Endothelial cell of umbilical vein (primary cell): ENCODE results near the gene FAM216A. TPM values are rescaled to one million over a fixed set of nuclear protein-coding genes. Genes with fewer than 3 reads are reported as not detected.
"Not testable (repeated sequence)": the region's sequence is repeated elsewhere in the genome, so short reads cannot be mapped to it uniquely, and the experiment has no call there.

Source experiments
- BruUV-seq: library from RNA; stranded (reverse); fragments of 400-500 nt; replicated peaks from 2 replicates; lab custom pipeline; 2021; lab: Mats Ljungman, UMichigan
- CTCF ChIA-PET: fragments of 300-600, 350-600 bp; sonication (Branson Sonifier 250); formaldehyde crosslinking; loops from one replicate; lab custom pipeline; 2021; ENCODE audit warnings: antibody characterized with exemption, inconsistent platforms; lab: Charles Lee
- POLR2A ChIA-PET: fragments of 300-600, 350-600 bp; sonication (Branson Sonifier 250); formaldehyde crosslinking; loops from one replicate; lab custom pipeline; 2021; ENCODE audit warnings: antibody characterized with exemption, inconsistent platforms; lab: Charles Lee
- DNase-seq: peaks from one replicate; pipeline ENCODE4 v3.0.0-alpha.2; 2011; ENCODE audit warnings: low read depth, low spot score
- FAIRE-seq: peaks from 2 replicates; lab custom pipeline; 2011; peaks lifted over from hg19 to GRCh38; lab: Jason Lieb, UNC
- H2AFZ ChIP-seq: 2 replicates; pipeline ENCODE4 v1.6.0; 2012; ENCODE audit warnings: low read depth, low read length, control low read depth, inconsistent platforms
- H3K27ac ChIP-seq: 2 replicates; pipeline ENCODE4 v1.5.1; 2011; ENCODE audit warnings: low read depth, mild to moderate bottlenecking, control low read depth, low read length, moderate library complexity; ENCODE audit not compliant: insufficient read depth
- H3K27me3 ChIP-seq, 2 experiments: 2 replicates each; pipeline versions ENCODE4 v1.6.0 to v1.6.1; 2011; ENCODE audit warnings: low read length in 2 of 2, mixed read lengths in 1 of 2; ENCODE audit not compliant: control insufficient read depth in 2 of 2, insufficient read depth in 2 of 2
- H3K36me3 ChIP-seq, 2 experiments: 2 replicates in 1 of 2; 3 replicates in 1 of 2; pipeline ENCODE4 v1.5.1; 2011; ENCODE audit warnings: low read length in 2 of 2, mild to moderate bottlenecking in 1 of 2, moderate library complexity in 1 of 2; ENCODE audit not compliant: control insufficient read depth in 2 of 2, insufficient read depth in 2 of 2; ENCODE audit errors: extremely low read depth in 1 of 2
- H3K4me1 ChIP-seq: 3 replicates; pipeline ENCODE4 v1.5.1; 2011; ENCODE audit warnings: mild to moderate bottlenecking, low read length; ENCODE audit not compliant: control insufficient read depth, insufficient read depth; ENCODE audit errors: extremely low read depth
- H3K4me2 ChIP-seq: 2 replicates; pipeline ENCODE4 v1.6.1; 2011; ENCODE audit warnings: low read length, control low read depth, mixed read lengths; ENCODE audit not compliant: insufficient read depth
- H3K4me3 ChIP-seq, 3 experiments: fragments of 200-600 bp in 1 of 3; sonication (generic), shearing (Covaris generic) in 1 of 3; replicated peaks in 1 of 3; 2 replicates each; pipeline ENCODE4 v1.5.1; 2011 to 2016; ENCODE audit warnings: control low read depth in 3 of 3, low read length in 3 of 3, mild to moderate bottlenecking in 2 of 3, inconsistent platforms in 1 of 3, low read depth in 1 of 3, moderate library complexity in 1 of 3; ENCODE audit not compliant: insufficient read depth in 1 of 3
- H3K79me2 ChIP-seq: 2 replicates; pipeline ENCODE4 v1.6.0; 2012; ENCODE audit warnings: low read length, inconsistent platforms; ENCODE audit not compliant: control insufficient read depth, insufficient read depth
- H3K9ac ChIP-seq: replicated peaks from 2 replicates; pipeline ENCODE3; 2011; ENCODE audit warnings: low read length, control low read depth; ENCODE audit not compliant: insufficient read depth; ENCODE audit errors: extremely low read depth
- H3K9me1 ChIP-seq: replicated peaks from 3 replicates; pipeline ENCODE4 v1.6.0; 2011; ENCODE audit warnings: mild to moderate bottlenecking, low read length; ENCODE audit not compliant: control insufficient read depth, insufficient read depth; ENCODE audit errors: extremely low read depth
- H3K9me3 ChIP-seq: replicated peaks from 2 replicates; pipeline ENCODE4 v1.5.1; 2012; ENCODE audit warnings: low read length, inconsistent platforms; ENCODE audit not compliant: control insufficient read depth, insufficient read depth
- H4K20me1 ChIP-seq: replicated peaks from 2 replicates; pipeline ENCODE3; 2011; ENCODE audit warnings: mild to moderate bottlenecking, low read length; ENCODE audit not compliant: control insufficient read depth, insufficient read depth; ENCODE audit errors: extremely low read depth
- CTCF ChIP-seq, 2 donors: IDR thresholded peaks; 1 replicate in 1 of 2; 2 replicates in 1 of 2; pipeline ENCODE4 v1.5.1; 2011; ENCODE audit warnings: low read length in 2 of 2, mild to moderate bottlenecking in 2 of 2, moderate library complexity in 2 of 2, control low read depth in 1 of 2, inconsistent platforms in 1 of 2, low read depth in 1 of 2; ENCODE audit not compliant: insufficient read depth in 1 of 2; ENCODE audit errors: extremely low read depth in 1 of 2
- EZH2 ChIP-seq: IDR thresholded peaks from 2 replicates; pipeline ENCODE4 v1.6.1; 2012; ENCODE audit warnings: borderline replicate concordance, low read depth, mild to moderate bottlenecking, moderate library complexity, low read length, inconsistent platforms; ENCODE audit not compliant: severe bottlenecking
- FOS ChIP-seq: IDR thresholded peaks from 2 replicates; pipeline ENCODE4 v1.6.1; 2011; ENCODE audit warnings: mild to moderate bottlenecking, low read length, moderate library complexity, borderline replicate concordance; ENCODE audit not compliant: insufficient read depth
- GATA2 ChIP-seq: IDR thresholded peaks from 2 replicates; pipeline ENCODE4 v1.7.0; 2011; ENCODE audit warnings: low read depth, mild to moderate bottlenecking, moderate library complexity, mixed read lengths, low read length; ENCODE audit not compliant: insufficient read length, insufficient read depth
- JUN ChIP-seq: IDR thresholded peaks from 2 replicates; pipeline ENCODE4 v1.6.1; 2011; ENCODE audit warnings: borderline replicate concordance, low read depth; ENCODE audit not compliant: insufficient read length, insufficient read depth
- MAX ChIP-seq: IDR thresholded peaks from 2 replicates; pipeline ENCODE4 v1.6.1; 2011; ENCODE audit not compliant: insufficient read depth, insufficient read length
- MYC ChIP-seq: IDR thresholded peaks from one replicate; pipeline ENCODE4 v1.6.1; 2011; ENCODE audit warnings: mild to moderate bottlenecking, low read depth, low read length
- POLR2A ChIP-seq: IDR thresholded peaks from 2 replicates; pipeline ENCODE4 v1.6.1; 2012; ENCODE audit warnings: low read depth, mild to moderate bottlenecking, control low read depth, low read length
- POLR2AphosphoS5 ChIP-seq: IDR thresholded peaks from 2 replicates; pipeline ENCODE4 v1.6.1; 2012; ENCODE audit warnings: low read depth, mild to moderate bottlenecking, control low read depth, low read length, moderate library complexity; ENCODE audit not compliant: insufficient read depth
- dilution Hi-C: fragments of 300-500 bp; cut with MboI; formaldehyde crosslinking; loops from one replicate; pipeline ENCODE4 v1.15.0; 2019; ENCODE audit warnings: low sequenced_read_pairs; ENCODE audit not compliant: extremely low pct_ligation_motif_present
- intact Hi-C: fragments of 100-400 bp; cut with micrococcal nuclease; formaldehyde crosslinking; loops from one replicate; pipeline ENCODE4 v1.10.0; 2022
- polyA plus RNA-seq, 4 experiments: library from polyadenylated mRNA; depleted of rRNA in 3 of 4; stranded (reverse) in 3 of 4; unstranded in 1 of 4; fragments of >200 nt; gene quantifications; 2 replicates each; pipeline versions ENCODE4 v1.2.1 to v1.2.3, GENCODE V29; 2011 to 2012; ENCODE audit warnings: missing spikeins in 1 of 4
- total RNA-seq: library from RNA; stranded (reverse); gene quantifications from 2 replicates; pipeline ENCODE4 v1.2.3, GENCODE V29; 2021

The FAM216A gene
- total and polyA plus RNA-seq, 2 donors (not counting 3 experiments of a cell fraction or from before 2014, with no cell fraction given), result 11.6 to 11.7 TPM

- no TSS peak for BruUV-seq
- FAIRE-seq, result no peak
- dilution Hi-C loops, result no loop called here
Observed at GRCh38 chr12:110516995-110517394, 48.4 kb downstream of the FAM216A start.

GRCh38 chr12:110518014-110518413 lies 49.4 kb downstream of the FAM216A start:
- H3K9me3 ChIP-seq, BruUV-seq, H3K4me1 ChIP-seq, H4K20me1 ChIP-seq, DNase-seq, dilution Hi-C loops, H2AFZ ChIP-seq, FAIRE-seq, intact Hi-C loops, H3K27ac ChIP-seq, H3K36me3 ChIP-seq, H3K27me3 ChIP-seq, H3K9me1 ChIP-seq, H3K79me2 ChIP-seq, POLR2A ChIA-PET, H3K4me3 ChIP-seq, H3K4me2 ChIP-seq, H3K9ac ChIP-seq: not testable (repeated sequence)
- CTCF ChIA-PET, result interaction anchor here (1.7 kb wide), 1 partner anchor 82 kb away, joined by 8 read pairs; no protein-coding TSS in a partner anchor

More at GRCh38 chr12:110516995-110517394, 48.4 kb downstream of the FAM216A start:
- Histone ChIP-seq H4K20me1 (no peaks in the 10 kb centered on the region), H3K27ac (no peak overlapping the region), H3K27me3 (no peaks in the 10 kb centered on the region), H3K4me1 (no peaks in the 10 kb centered on the region), H3K9me3 (no peaks in the 10 kb centered on the region), H3K79me2 (no peaks in the 10 kb centered on the region), H2AFZ (no peak overlapping the region), H3K4me2 (no peak overlapping the region), H3K9ac (no peak overlapping the region), H3K36me3 (no peaks in the 10 kb centered on the region), H3K4me3 (no peak overlapping the region), H3K9me1 (no peaks in the 10 kb centered on the region)
- intact Hi-C loops, result no loop called here
- DNase-seq, result no peak
- ChIA-PET CTCF (interaction anchor here (5.5 kb wide), 1 partner anchor 83 kb away, joined by 117 read pairs; no protein-coding TSS in a partner anchor), POLR2A (interaction anchor here (0.6 kb wide), 1 partner anchor 176 kb away, joined by 6 read pairs; no protein-coding TSS in a partner anchor)
- TF ChIP-seq MAX, result no peak
- TF ChIP-seq CTCF (IDR thresholded peaks at IDR 0.05; ENCODE audit: extremely low read depth in 1 of 2, insufficient read depth in 1 of 2, low read depth in 1 of 2, low read length in 2 of 2), result no peak
- no peak for TF ChIP-seq EZH2
- TF ChIP-seq MYC, result no peak
- TF ChIP-seq POLR2A, result no peak
- no peak for TF ChIP-seq JUN
- TF ChIP-seq FOS, result no peak
- TF ChIP-seq POLR2AphosphoS5, result no peak
- TF ChIP-seq GATA2, result no peak
